GM19099 (cell line): ENCODE results near the gene KRT36.

ENCODE experiments used
- POLR2A ChIP-seq: IDR thresholded peaks from 3 replicates; pipeline ENCODE4 v1.6.1; 2011; ENCODE audit warnings: low read depth; ENCODE audit not compliant: insufficient read length; ENCODE audit errors: extremely low read depth

KRT36 gene

GRCh38 chr17:41449008-41449407, 40.7 kb downstream of the KRT36 start:
- TF ChIP-seq POLR2A: no peak

GRCh38 chr17:41448506-41448905, 41.2 kb downstream of the KRT36 start:
- no peak for TF ChIP-seq POLR2A

GRCh38 chr17:41446806-41447205, 42.9 kb downstream of the KRT36 start:
- no peak for TF ChIP-seq POLR2A

- TF ChIP-seq POLR2A: no peak
These were observed 45.1 kb downstream of the KRT36 start for GRCh38 chr17:41444640-41445039.

- TF ChIP-seq POLR2A: no peak
These were observed 45.5 kb downstream of the KRT36 start for GRCh38 chr17:41444186-41444585.

GRCh38 chr17:41442739-41443138, 47.0 kb downstream of the KRT36 start:
- TF ChIP-seq POLR2A: no peak

- TF ChIP-seq POLR2A: no peak
These were observed 49.1 kb downstream of the KRT36 start, which contains the start of gene KRT38 for GRCh38 chr17:41440531-41441033. Gene KRT38, minus strand, starts transcription at chr17:41440983. Its CDS starts 62 bp downstream, at chr17:41440921.

DNA sequence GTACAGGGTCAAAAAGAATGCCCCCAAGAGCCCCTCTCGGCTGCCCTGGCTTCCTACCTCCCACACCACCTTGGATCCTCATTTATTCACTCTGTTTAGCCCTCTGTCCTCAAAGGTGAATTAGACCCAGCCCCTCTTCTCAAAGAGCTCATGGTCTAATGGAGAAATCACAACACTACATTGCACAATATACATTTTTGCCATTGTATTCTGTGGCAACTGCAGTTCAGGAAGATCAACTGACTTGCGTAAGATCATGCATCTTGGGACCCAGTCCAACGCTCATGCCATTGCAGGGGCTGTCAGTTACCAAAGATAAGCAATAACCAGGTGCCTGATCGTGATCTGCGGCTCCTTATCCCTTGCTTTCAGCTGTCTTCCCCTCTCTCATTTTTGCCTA, 50.3 kb downstream of the KRT36 start:
- no peak for TF ChIP-seq POLR2A

GRCh38 chr17:41437769-41438168, 51.9 kb downstream of the KRT36 start:
- no peak for TF ChIP-seq POLR2A

GRCh38 chr17:41437254-41437653, 52.5 kb downstream of the KRT36 start:
- TF ChIP-seq POLR2A: no peak
